ENCODE data around the gene TAF10.

Gene TAF10

DNA sequence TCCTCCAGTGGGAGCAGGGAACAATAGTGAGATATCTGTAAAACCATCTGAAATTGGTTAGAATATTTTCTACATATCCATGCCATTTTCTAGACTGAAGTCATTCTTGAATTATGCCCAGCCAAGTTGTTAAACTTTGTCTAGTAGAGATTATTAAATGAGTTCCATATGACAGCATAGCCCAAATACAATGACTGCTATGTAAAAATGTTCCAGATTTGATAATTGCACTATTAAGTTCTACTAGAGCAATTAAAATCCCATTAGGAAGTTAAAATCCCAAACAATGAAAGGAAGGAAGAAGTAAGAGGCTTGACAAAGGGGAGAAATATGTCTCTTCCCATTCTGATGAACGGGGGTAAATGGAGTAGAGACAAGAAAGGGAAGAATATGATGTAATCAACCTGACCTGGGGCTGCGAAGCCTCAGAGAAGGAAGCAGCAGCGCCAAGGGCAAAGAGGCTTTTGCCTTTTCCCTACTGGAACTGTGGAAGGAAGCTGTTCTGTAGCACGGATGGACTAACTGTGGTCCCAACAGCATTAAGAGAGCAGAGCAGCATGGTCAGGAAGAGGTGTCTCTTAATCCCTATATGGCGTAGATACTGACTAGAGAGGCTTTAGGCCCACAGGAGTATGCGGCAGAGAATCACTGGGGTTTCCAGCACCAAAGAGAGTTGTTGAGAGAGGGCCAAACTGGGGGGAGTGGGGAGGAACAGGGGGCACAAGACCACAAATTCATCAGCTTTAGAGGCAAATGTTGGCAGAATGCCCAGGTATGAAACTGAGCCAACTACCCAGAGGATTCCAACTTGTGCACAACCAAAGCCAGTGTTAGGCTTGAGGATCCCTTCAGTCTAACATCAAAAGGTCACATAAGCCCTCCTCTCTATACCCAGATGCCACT is 35.3 kb downstream of the TAF10 start:
- H3K4me3 ChIP-seq (ENCODE audit: low read depth, low read length) = no peak overlapping the region
- TF ChIP-seq, protein P1, sequence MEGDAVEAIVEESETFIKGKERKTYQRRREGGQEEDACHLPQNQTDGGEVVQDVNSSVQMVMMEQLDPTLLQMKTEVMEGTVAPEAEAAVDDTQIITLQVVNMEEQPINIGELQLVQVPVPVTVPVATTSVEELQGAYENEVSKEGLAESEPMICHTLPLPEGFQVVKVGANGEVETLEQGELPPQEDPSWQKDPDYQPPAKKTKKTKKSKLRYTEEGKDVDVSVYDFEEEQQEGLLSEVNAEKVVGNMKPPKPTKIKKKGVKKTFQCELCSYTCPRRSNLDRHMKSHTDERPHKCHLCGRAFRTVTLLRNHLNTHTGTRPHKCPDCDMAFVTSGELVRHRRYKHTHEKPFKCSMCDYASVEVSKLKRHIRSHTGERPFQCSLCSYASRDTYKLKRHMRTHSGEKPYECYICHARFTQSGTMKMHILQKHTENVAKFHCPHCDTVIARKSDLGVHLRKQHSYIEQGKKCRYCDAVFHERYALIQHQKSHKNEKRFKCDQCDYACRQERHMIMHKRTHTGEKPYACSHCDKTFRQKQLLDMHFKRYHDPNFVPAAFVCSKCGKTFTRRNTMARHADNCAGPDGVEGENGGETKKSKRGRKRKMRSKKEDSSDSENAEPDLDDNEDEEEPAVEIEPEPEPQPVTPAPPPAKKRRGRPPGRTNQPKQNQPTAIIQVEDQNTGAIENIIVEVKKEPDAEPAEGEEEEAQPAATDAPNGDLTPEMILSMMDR (IDR thresholded peaks at IDR 0.05; ENCODE audit: low read depth, low read length) = no peak

DNA sequence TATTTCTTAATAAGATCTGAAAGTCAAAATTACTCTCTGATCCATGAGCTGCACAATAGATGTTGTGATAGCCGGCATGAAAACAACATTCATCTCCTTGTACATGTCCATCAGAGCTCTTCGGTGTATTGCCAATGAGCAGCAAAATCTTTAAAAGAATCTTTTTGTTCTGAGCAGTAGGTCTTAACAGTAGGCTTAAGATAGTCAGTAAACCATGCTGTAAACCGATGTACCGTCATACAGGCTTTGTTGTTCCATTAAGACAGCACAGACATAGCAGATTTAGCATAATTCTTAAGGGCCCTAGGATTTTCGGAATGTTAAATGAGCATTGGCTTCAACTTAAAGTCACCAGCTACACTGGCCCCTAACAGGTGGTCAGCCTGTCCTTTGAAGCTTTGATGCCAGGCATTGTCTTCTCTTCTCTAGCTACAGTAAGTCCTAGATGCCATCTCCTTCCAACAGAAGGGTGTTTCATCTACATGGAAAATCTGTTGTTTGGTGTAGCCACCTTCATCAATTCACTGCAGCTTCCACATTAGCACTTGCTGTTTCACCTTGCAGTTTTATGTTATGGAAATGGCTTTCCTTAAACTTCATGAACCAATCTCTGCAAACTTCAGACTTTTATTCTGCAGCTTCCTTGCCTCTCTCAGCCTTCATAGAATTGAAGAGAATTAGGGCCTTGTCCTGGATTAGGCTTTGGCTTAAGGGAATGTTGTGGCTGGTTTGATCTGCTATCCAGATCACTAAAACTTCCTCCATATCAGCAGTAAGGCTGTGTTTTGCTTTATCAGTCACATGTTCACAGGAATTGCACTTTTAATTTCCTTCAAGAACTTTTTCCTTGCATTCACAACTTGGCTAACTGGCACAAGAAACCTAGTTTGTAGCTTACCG is 37.0 kb downstream of the TAF10 start:
- H3K4me3 ChIP-seq (ENCODE audit: low read depth, low read length) = no peak overlapping the region
- TF ChIP-seq, protein P1 (IDR thresholded peaks at IDR 0.05; ENCODE audit: low read depth, low read length) = no peak

DNA sequence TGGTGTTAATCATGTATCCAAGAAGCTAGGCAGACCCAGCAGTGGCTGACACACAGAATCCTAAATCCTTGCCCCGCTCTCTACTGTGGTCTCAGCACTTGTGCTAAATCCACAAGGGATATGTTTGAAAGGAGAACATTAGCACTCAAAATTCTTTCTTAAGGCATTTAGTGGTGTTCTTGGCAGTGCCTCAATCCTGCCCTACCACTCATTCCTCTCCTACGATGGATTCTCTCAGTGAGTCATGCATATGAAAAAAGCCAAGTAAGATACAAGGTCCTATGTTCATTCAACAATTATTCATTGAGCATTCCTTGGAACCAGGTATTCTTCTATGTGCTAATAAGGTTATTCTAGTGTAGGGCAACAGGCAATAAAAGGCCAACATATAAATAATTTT is 39.8 kb downstream of the TAF10 start:
- H3K4me3 ChIP-seq (ENCODE audit: low read depth, low read length) = no peak overlapping the region
- TF ChIP-seq, protein P1 (IDR thresholded peaks at IDR 0.05; ENCODE audit: low read depth, low read length) = no peak

DNA sequence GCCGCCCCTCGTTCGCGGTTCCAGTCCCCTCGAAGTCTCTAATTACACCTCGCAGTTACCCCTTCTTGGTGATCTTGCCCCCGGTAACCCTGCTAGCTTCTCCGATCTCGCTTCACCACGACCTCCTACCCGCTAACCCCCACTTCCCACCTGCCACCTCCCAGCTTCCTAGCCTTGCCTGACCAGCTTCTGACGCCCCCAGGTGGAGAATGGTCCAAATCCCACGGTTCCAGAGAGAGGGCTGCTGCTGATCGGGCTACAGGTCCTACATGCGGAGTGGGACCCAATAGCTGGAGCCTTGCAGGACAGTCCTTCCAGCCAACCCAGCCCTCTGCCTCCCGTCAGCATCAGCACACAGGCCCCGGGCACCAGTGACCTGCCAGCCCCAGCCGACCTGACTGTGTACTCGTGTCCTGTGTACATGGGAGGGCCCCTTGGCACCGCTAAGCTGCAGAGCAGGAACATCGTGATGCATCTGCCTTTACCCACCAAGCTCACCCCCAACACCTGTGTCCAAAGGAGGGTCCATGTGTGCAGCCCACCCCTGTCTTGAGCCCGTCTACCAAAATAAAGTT is 40.5 kb downstream of the TAF10 start:
- H3K4me3 ChIP-seq (ENCODE audit: low read depth, low read length) = no peak overlapping the region
- TF ChIP-seq, protein P1 (IDR thresholded peaks at IDR 0.05; ENCODE audit: low read depth, low read length) = no peak

DNA sequence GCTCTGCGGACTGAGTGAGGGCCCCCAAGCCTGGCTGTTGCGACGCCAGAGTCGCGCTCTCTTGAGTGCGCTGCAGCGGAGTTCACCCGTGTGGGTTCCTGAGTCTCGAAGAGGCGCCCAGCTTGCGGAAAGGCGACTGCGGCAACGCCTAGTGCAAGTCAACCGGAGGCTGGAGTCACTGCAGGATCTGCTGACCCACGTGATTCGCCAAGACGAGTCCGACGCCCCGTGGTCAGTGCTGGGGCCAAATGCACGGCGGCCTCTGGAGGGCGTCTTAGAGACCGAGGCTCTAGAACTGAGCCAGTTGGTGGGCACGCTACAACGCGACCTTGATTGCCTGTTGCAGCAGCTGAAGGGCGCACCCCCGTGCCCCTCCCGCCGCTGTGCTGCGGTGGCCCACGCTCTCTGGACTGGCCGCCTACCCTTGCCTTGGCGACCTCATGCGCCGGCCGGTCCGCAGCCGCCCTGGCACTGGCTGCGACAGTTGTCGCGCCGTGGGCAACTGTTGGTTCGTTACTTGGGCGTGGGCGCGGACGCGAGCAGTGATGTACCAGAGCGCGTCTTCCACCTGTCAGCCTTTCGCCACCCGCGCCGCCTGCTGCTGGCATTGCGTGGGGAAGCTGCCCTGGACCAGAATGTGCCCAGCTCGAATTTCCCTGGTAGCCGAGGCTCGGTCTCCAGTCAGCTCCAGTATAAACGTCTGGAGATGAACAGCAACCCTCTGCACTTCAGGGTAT is 41.2 kb downstream of the TAF10 start:
- H3K4me3 ChIP-seq (ENCODE audit: low read depth, low read length) = no peak overlapping the region
- TF ChIP-seq, protein P1 (IDR thresholded peaks at IDR 0.05; ENCODE audit: low read depth, low read length) = no peak

DNA sequence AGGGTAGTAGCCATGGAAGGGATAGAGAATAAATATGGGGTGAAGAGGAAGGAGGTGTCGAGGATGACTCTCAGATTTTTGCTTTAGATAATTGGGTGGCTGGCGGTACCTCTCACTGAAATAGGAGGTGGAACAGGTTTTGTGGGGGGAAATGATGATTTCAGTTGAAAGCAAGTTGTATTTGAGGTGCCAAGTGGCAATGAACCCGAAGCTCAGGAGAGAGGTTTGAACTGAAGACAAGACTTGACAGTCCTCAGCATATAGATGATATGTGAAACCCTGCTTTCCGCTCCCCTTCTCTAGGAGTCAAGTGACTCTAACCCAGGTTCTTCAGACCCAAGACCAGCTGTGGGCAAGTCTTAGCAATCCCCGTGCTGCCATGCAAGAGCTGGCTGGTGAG is 42.3 kb downstream of the TAF10 start:
- TF ChIP-seq, protein P1 (IDR thresholded peaks at IDR 0.05; ENCODE audit: low read depth, low read length) = no peak
- H3K4me3 ChIP-seq (ENCODE audit: low read depth, low read length) = no peak overlapping the region
